ENCODE measurements around the gene RPL39L. TPM values are rescaled to one million over a fixed set of nuclear protein-coding genes. Genes with fewer than 3 reads are reported as not detected.
"Not testable (repeated sequence)": the region's sequence is repeated elsewhere in the genome, so short reads cannot be mapped to it uniquely, and the experiment has no call there.

The RPL39L gene
- total and polyA plus RNA-seq, 4 experiments from 2014 or later, result 2.6 to 15.7 (median 5.4) TPM

DNA sequence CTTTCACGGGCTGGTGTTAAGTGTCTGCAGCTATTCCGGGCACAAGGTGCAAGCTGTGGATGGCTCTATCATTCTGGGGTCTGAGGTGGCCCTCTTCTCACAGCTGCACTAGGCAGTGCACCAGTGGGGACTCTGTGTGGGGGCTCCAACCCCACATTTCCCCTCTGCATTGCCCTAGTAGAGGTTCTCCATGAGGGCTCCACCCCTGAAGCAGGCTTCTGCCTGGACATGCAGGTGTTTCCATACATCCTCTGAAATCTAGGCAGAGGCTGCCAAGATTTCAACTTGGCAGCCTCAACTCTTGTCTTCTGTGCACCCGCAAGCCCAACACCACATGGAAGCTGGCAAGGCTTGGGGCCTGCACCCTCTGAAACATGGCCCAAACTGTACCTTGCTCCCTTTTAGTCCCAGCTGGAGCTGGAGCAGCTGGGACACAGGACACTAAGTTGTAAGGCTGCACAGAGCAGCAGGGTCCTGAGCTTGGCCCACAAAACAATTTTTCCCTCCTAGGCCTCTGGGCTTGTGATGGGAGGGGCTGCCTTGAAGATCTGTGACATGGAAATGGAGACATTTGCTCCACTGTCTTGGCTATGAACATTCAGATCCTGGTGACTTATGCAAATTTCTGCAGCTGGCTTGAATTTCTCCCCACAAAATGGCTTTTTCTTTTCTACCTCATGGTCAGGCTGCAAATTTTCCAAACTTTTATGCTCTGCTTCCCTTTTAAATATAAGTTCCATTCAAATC, 6.0 kb upstream of the RPL39L start:
- intact Hi-C loops (cut with micrococcal nuclease), result no loop called here
- peaks cover 5 to 33% (median 24%) of the 10 kb centered on the region in 8 donors for H3K9me3 Mint-ChIP-seq

DNA sequence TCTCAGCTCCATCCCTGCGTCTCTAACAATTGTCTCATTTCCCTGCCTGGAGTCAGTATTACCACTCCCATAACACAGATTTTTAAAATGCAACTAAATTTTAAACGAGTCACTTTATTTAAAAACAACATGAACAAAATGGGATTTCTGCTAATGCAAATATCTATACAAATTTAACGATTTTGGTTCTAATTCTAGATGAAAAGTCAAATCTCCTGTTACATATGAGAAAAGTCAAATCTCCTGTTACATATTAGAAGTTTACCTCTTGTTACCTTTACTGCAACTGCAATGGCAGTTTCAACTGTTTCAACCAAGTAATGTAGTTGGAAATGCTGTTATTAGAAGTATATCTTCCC, 578 bp upstream of the RPL39L start:
- DNase-seq, result no peak

More for the DNA sequence above, 6.0 kb upstream of the RPL39L start:
- peaks cover 0 to under 1% (median 0%) of the 10 kb centered on the region in 4 donors for H3K4me1 Mint-ChIP-seq
- H3K36me3 Mint-ChIP-seq, result peaks cover 11 to 12% of the 10 kb centered on the region in 2 donors
- H3K27ac Mint-ChIP-seq, result no peak overlapping the region
- peaks cover 0 to 2% of the 10 kb centered on the region in 2 donors for H3K27me3 Mint-ChIP-seq
- POLR2A ChIA-PET (ENCODE audit: partially characterized antibody), result no interaction called here
- DNase-seq, result no peak
- Histone ChIP-seq H3K9me3 (ENCODE audit: control insufficient read depth in 1 of 2, low read length in 2 of 2) (peaks cover 0 to 7% of the 10 kb centered on the region in 2 donors), H3K4me1 (ENCODE audit: insufficient read depth, low read length) (no peaks in the 10 kb centered on the region), H3K27me3 (ENCODE audit: insufficient read depth, low read length) (no peaks in the 10 kb centered on the region), H3K4me3 (ENCODE audit: low read length in 2 of 2) (no peak overlapping the region), H3K36me3 (ENCODE audit: insufficient read depth, low read length) (no peaks in the 10 kb centered on the region), H3K27ac (ENCODE audit: low read depth, low read length) (no peak overlapping the region)
- no peak overlapping the region for H3K4me3 Mint-ChIP-seq
- CTCF ChIA-PET (ENCODE audit: partially characterized antibody), result interaction anchor here (1.4 to 2.9 kb wide), 2 partner anchors 20 to 32 kb away, joined by 4 to 11 read pairs; no protein-coding TSS in a partner anchor

GRCh38 chr3:187136936-187137335, 2.4 kb downstream of the RPL39L start:
- Mint-ChIP-seq H3K4me1 (peaks cover 9 to 37% (median 20%) of the 10 kb centered on the region in 4 donors), H3K27me3 (no peaks in the 10 kb centered on the region), H3K27ac (peak overlapping the region in 1 of 7 donors; percentile 64), H3K36me3 (peaks cover 4 to 7% of the 10 kb centered on the region in 2 donors), H3K9me3 (peaks cover 0 to 4% (median 2%) of the 10 kb centered on the region in 8 donors), H3K4me3 (no peak overlapping the region)
- DNase-seq, result no peak
- Histone ChIP-seq H3K4me3 (ENCODE audit: low read length in 2 of 2) (no peak overlapping the region), H3K27ac (ENCODE audit: low read depth, low read length) (no peak overlapping the region), H3K9me3 (ENCODE audit: control insufficient read depth in 1 of 2, low read length in 2 of 2) (no peaks in the 10 kb centered on the region), H3K36me3 (ENCODE audit: insufficient read depth, low read length) (no peaks in the 10 kb centered on the region), H3K27me3 (ENCODE audit: insufficient read depth, low read length) (no peaks in the 10 kb centered on the region), H3K4me1 (ENCODE audit: insufficient read depth, low read length) (peaks cover 17% of the 10 kb centered on the region)
- ChIA-PET POLR2A (ENCODE audit: partially characterized antibody) (interaction anchor here (3.1 kb wide), 1 partner anchor 23 kb away, joined by 31 read pairs; no protein-coding TSS in a partner anchor), CTCF (ENCODE audit: partially characterized antibody) (interaction anchor here (2.8 to 15.5 kb wide), 3 partner anchors 15 to 24 kb away, joined by 9 to 178 read pairs (median 94); no protein-coding TSS in a partner anchor)
- intact Hi-C loops (cut with micrococcal nuclease), result loop anchor here (5.0 to 10.0 kb wide), 2 partner anchors 310 to 572 kb away; partner anchors contain the start of gene TBCCD1

More for the DNA sequence above, 578 bp upstream of the RPL39L start:
- Histone ChIP-seq H3K27me3 (ENCODE audit: insufficient read depth, low read length) (no peaks in the 10 kb centered on the region), H3K4me1 (ENCODE audit: insufficient read depth, low read length) (peaks cover 17% of the 10 kb centered on the region), H3K27ac (ENCODE audit: low read depth, low read length) (peak overlapping the region; percentile 74), H3K4me3 (ENCODE audit: low read length in 2 of 2) (peak overlapping the region; percentile 24 to 86), H3K9me3 (ENCODE audit: control insufficient read depth in 1 of 2, low read length in 2 of 2) (peaks cover 0 to 5% of the 10 kb centered on the region in 2 donors), H3K36me3 (ENCODE audit: insufficient read depth, low read length) (no peaks in the 10 kb centered on the region)
- ChIA-PET CTCF (ENCODE audit: partially characterized antibody) (interaction anchor here (0.6 to 15.5 kb wide), 45 partner anchors 10 to 1196 kb away, joined by 3 to 178 read pairs (median 4); partner anchors contain the start of gene TBCCD1), POLR2A (ENCODE audit: partially characterized antibody) (interaction anchor here (0.9 to 3.1 kb wide), 26 partner anchors 8 to 1992 kb away, joined by 3 to 61 read pairs (median 6); partner anchors contain the start of genes DNAJB11, EIF4A2, ST6GAL1 and TRA2B)
- Mint-ChIP-seq H3K27ac (peak overlapping the region; percentile 87 to 97 (median 95)), H3K4me3 (peak overlapping the region; percentile 82 to 94 (median 91)), H3K36me3 (peaks cover 11 to 12% of the 10 kb centered on the region in 2 donors), H3K27me3 (no peaks in the 10 kb centered on the region), H3K9me3 (peaks cover 2 to 18% (median 11%) of the 10 kb centered on the region in 8 donors), H3K4me1 (peaks cover 9 to 34% (median 18%) of the 10 kb centered on the region in 4 donors)
- intact Hi-C loops (cut with micrococcal nuclease), result loop anchor here (1.0 to 10.0 kb wide), 7 partner anchors 10 to 575 kb away; partner anchors contain the start of gene TBCCD1

- intact Hi-C loops (cut with micrococcal nuclease), result loop anchor here (5.0 to 10.0 kb wide), 2 partner anchors 309 to 572 kb away; partner anchors contain the start of gene TBCCD1
- no peak overlapping the region for H3K27ac Mint-ChIP-seq
Measured at GRCh38 chr3:187136337-187136736, 3.0 kb downstream of the RPL39L start.

GRCh38 chr3:187135172-187135690, 4.1 kb downstream of the RPL39L start:
- CTCF ChIA-PET (ENCODE audit: partially characterized antibody), result interaction anchor here (0.6 to 15.5 kb wide), 4 partner anchors 17 to 145 kb away, joined by 3 to 178 read pairs (median 6); no protein-coding TSS in a partner anchor
- not testable (repeated sequence) for H3K36me3 Mint-ChIP-seq

More at GRCh38 chr3:187136337-187136736, 3.0 kb downstream of the RPL39L start:
- no peak overlapping the region for H3K4me3 ChIP-seq (ENCODE audit: low read length in 2 of 2)
- no peak for DNase-seq
- peaks cover 4 to 7% of the 10 kb centered on the region in 2 donors for H3K36me3 Mint-ChIP-seq
- peaks cover 9 to 43% (median 21%) of the 10 kb centered on the region in 4 donors for H3K4me1 Mint-ChIP-seq
- H3K9me3 Mint-ChIP-seq, result peaks cover 0 to 2% (median under 1%) of the 10 kb centered on the region in 8 donors
- no peak overlapping the region for H3K27ac ChIP-seq (ENCODE audit: low read depth, low read length)
- H3K4me3 Mint-ChIP-seq, result no peak overlapping the region
- POLR2A ChIA-PET (ENCODE audit: partially characterized antibody), result interaction anchor here (0.6 kb wide), 1 partner anchor 29 kb away, joined by 4 read pairs; no protein-coding TSS in a partner anchor
- CTCF ChIA-PET (ENCODE audit: partially characterized antibody), result interaction anchor here (0.8 to 15.5 kb wide), 3 partner anchors 15 to 29 kb away, joined by 3 to 178 read pairs (median 9); no protein-coding TSS in a partner anchor
- peaks cover 23% of the 10 kb centered on the region for H3K4me1 ChIP-seq (ENCODE audit: insufficient read depth, low read length)
- no peaks in the 10 kb centered on the region for H3K36me3 ChIP-seq (ENCODE audit: insufficient read depth, low read length)
- H3K27me3 Mint-ChIP-seq, result no peaks in the 10 kb centered on the region
- no peaks in the 10 kb centered on the region for H3K9me3 ChIP-seq (ENCODE audit: control insufficient read depth in 1 of 2, low read length in 2 of 2)
- no peaks in the 10 kb centered on the region for H3K27me3 ChIP-seq (ENCODE audit: insufficient read depth, low read length)

GRCh38 chr3:187133181-187133580, 6.1 kb downstream of the RPL39L start:
- not testable (repeated sequence) for H3K27me3 ChIP-seq (ENCODE audit: insufficient read depth, low read length); H3K9me3 ChIP-seq (ENCODE audit: control insufficient read depth in 1 of 2, low read length in 2 of 2); H3K36me3 Mint-ChIP-seq; H3K36me3 ChIP-seq (ENCODE audit: insufficient read depth, low read length); H3K27ac ChIP-seq (ENCODE audit: low read depth, low read length); H3K27me3 Mint-ChIP-seq; DNase-seq; H3K4me3 ChIP-seq (ENCODE audit: low read length in 2 of 2); H3K9me3 Mint-ChIP-seq
- POLR2A ChIA-PET (ENCODE audit: partially characterized antibody), result interaction anchor here (0.8 to 4.3 kb wide), 2 partner anchors 32 to 349 kb away, joined by 3 to 22 read pairs; partner anchors contain the start of gene EIF4A2
- peaks cover 27% of the 10 kb centered on the region for H3K4me1 ChIP-seq (ENCODE audit: insufficient read depth, low read length)
- peak overlapping the region in 1 of 8 donors; percentile 26 for H3K4me3 Mint-ChIP-seq
- peaks cover 15 to 50% (median 29%) of the 10 kb centered on the region in 4 donors for H3K4me1 Mint-ChIP-seq
- intact Hi-C loops (cut with micrococcal nuclease), result loop anchor here (5.0 to 10.0 kb wide), 4 partner anchors 126 to 1191 kb away; partner anchors contain the start of gene TBCCD1
- CTCF ChIA-PET (ENCODE audit: partially characterized antibody), result interaction anchor here (1.5 to 15.5 kb wide), 2 partner anchors 19 to 20 kb away, joined by 6 to 178 read pairs; no protein-coding TSS in a partner anchor
- peak overlapping the region in 4 of 7 donors; percentile 1 to 83 (median 9) for H3K27ac Mint-ChIP-seq

More at GRCh38 chr3:187135172-187135690, 4.1 kb downstream of the RPL39L start:
- not testable (repeated sequence) for H3K27me3 Mint-ChIP-seq; H3K27me3 ChIP-seq (ENCODE audit: insufficient read depth, low read length); H3K36me3 ChIP-seq (ENCODE audit: insufficient read depth, low read length); DNase-seq; H3K9me3 ChIP-seq (ENCODE audit: control insufficient read depth in 1 of 2, low read length in 2 of 2); H3K4me3 ChIP-seq (ENCODE audit: low read length in 2 of 2); H3K9me3 Mint-ChIP-seq; H3K27ac ChIP-seq (ENCODE audit: low read depth, low read length); H3K4me3 Mint-ChIP-seq
- POLR2A ChIA-PET (ENCODE audit: partially characterized antibody), result interaction anchor here (1.0 to 1.3 kb wide), 2 partner anchors 30 to 351 kb away, joined by 3 read pairs; no protein-coding TSS in a partner anchor
- H3K4me1 ChIP-seq (ENCODE audit: insufficient read depth, low read length), result peaks cover 34% of the 10 kb centered on the region
- peaks cover 18 to 54% (median 30%) of the 10 kb centered on the region in 4 donors for H3K4me1 Mint-ChIP-seq
- peak overlapping the region in 1 of 7 donors; percentile 54 for H3K27ac Mint-ChIP-seq
- intact Hi-C loops (cut with micrococcal nuclease), result loop anchor here (5.0 to 10.0 kb wide), 2 partner anchors 308 to 570 kb away; partner anchors contain the start of gene TBCCD1
